Airway epithelial cell (primary cell): Measurements from ENCODE around the gene FAM229A. TPM values are rescaled to one million over a fixed set of nuclear protein-coding genes. Genes with fewer than 3 reads are reported as not detected.

ENCODE experiments used
- total RNA-seq: library from RNA; depleted of rRNA; stranded (reverse); fragments of >200 nt; gene quantifications from 2 replicates; pipeline ENCODE4 v1.2.3, GENCODE V29; 2015

FAM229A gene, protein sequence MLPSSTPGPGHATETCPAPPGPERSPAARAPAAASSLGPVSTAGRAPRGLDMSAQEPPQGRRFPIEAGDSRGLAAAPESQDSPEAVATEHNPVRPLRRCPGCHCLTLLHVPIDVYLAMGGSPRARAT
- 0.78 and 1.3 TPM in 2 replicates for total RNA-seq

DNA sequence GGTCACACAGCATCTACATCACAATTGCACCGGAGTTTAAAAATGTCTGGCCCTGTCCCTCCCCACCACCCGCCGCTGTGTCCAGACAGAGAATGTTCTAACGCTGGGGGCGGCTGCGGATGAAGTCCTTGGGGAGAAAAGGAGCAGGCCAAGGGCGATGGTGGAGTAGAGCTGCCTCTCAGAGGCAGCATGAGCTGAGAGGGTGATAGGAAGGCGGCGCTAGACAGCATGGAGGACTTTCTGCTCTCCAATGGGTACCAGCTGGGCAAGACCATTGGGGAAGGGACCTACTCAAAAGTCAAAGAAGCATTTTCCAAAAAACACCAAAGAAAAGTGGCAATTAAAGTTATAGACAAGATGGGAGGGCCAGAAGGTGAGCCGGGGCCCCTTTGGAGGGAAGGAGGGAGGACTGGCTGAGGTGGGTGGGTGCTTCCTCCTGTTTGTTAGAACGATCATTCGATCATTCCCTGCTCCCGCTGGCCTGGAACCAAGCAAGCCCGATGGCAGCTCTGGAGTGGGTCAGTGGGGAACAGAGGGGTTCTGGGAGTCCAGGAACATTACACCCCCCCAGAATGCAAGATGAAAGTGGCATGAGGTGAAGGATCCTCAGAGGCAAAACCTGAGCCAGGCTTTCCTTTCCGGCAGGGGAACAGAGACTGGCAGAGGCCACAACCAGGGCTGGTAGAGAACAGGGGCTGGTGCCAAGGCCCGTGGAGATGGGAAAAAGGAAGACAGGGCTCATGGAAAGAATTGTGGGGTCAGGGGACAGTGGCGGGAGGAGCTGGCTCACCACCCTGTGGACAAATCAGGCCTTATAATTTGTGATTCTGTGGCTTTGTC lies at the start of gene FAM229A, which contains the start of gene TSSK3:
Gene FAM229A, minus strand, starts transcription at position 12 of the 840 bp plus-strand sequence. CDS start 394 bp downstream, outside the sequence.
Gene TSSK3, plus strand, starts transcription at position 66 of the 840 bp plus-strand sequence. Its CDS starts 163 bp downstream, at position 229.

GRCh38 chr1:32394141-32394889 lies 32.0 kb upstream of the FAM229A start, which contains the start of gene BSDC1:
Gene BSDC1, minus strand, starts transcription at chr1:32394441. Its CDS starts 27 bp downstream, at chr1:32394414.

DNA sequence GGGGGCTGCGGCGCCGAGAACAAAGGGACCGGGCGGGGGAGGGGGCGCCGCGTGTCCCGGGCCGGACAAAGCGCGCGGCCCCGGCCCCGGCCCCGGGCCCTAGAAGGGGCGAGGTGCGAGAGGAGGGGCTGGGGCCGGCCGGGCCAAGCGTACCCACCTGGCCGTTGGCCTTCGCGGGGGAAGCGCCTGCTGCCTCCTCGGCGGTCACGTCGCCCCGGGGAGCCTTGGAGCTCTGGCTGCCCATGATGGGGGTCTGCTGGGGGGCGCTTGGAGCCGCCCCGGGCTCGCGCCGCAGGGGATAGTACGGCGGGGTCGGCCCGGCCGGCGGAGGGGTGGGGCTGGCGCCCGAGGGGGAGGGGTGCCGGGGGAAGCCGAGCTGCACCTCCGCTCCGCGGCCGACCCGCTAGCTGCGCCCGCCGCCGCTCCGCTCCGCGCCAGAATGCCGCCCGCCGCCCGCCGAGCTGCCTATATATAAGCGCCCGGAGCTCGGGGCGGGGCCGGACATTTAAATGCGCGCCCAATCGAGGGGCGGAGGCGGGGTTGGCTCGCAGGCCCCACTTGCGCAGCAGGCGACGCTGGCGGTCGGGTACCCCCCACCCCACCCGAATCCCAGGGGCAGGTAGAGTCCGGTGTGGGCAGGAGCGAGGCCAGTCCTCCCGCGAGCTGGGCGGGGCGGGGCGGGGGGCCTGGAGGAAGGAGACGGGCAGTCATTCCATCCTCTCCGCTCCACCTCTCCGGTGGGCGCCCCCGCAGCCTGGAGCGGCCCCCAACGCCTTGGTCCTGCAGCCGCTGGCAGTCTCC lies 26.3 kb downstream of the FAM229A start, which contains the start of gene MARCKSL1:
Gene MARCKSL1, minus strand, starts transcription at position 444 of the 801 bp plus-strand sequence. Its CDS starts 200 bp downstream, at position 244.

Other genes with a start within 250 kb of the FAM229A start
- 29.5 and 39.8 TPM in 2 replicates for gene TXLNA, start 182.8 kb downstream of the FAM229A start, total RNA-seq
- 19.6 and 19.9 TPM in 2 replicates for gene CCDC28B, start 161.9 kb downstream of the FAM229A start, total RNA-seq
- gene IQCC, start 156.8 kb downstream of the FAM229A start, total RNA-seq: 1.9 and 3.5 TPM in 2 replicates
- gene DCDC2B, start 153.4 kb downstream of the FAM229A start, total RNA-seq: not detected in 2 replicates
- 14.5 and 15.7 TPM in 2 replicates for gene TMEM234, start 140.1 kb downstream of the FAM229A start, total RNA-seq
- gene EIF3I, start 140.1 kb downstream of the FAM229A start, total RNA-seq: 355 and 383 TPM in 2 replicates
- gene FAM167B, start 115.3 kb downstream of the FAM229A start, total RNA-seq: not detected in 2 replicates
- gene LCK, start 111.2 kb downstream of the FAM229A start, total RNA-seq: 0.37 and 2.5 TPM in 2 replicates
- gene HDAC1, start 70.4 kb downstream of the FAM229A start, total RNA-seq: 94.7 and 102 TPM in 2 replicates
- 59.5 and 75.3 TPM in 2 replicates for gene MARCKSL1, start 26.3 kb downstream of the FAM229A start, total RNA-seq
- 0.21 TPM in 1 of 2 replicates, not detected in the other for gene TSSK3, start 54 bp upstream of the FAM229A start, total RNA-seq
- gene BSDC1, start 32.0 kb upstream of the FAM229A start, total RNA-seq: 41.3 and 45.7 TPM in 2 replicates
- gene ZBTB8B, start 102.6 kb upstream of the FAM229A start, total RNA-seq: under 0.01 TPM in 1 of 2 replicates, not detected in the other
- 3.8 and 5.3 TPM in 2 replicates for gene ZBTB8A, start 176.9 kb upstream of the FAM229A start, total RNA-seq